Hematopoietic multipotent progenitor cell treated with erythropoietin and hydrocortisone succinate and interleukin-3 and kit ligand, for 6 days (in vitro differentiated cells): ENCODE data around the gene MRGPRF.
"Not testable (repeated sequence)": the region's sequence is repeated elsewhere in the genome, so short reads cannot be mapped to it uniquely, and the experiment has no call there.

Source experiments
- DNase-seq: peaks from one replicate; pipeline ENCODE4 v3.0.0-alpha.2; 2015

Gene MRGPRF

DNA sequence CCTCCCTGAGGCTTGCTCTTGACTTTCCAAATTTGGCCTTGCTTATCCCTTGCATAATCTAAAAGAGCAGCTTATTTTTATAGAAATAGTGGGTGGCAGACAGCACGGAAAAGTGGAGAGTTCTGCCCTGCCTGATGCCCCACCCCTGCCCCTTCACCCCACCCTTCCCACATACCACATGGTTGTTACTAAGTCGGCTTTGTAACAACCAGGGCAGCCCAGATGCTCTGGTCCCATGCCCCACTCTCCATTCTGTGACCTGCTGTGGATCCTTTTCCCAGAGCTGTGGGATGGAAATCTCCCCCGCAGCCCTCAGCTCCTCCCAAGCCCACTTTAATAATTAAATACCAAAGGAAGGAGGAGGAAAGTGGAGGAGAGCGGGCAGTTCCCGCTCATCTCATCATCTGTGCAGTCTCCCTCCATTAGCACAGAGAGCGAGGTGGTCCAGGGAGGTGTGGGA, 10.9 kb downstream of the MRGPRF start:
- DNase-seq: peak; percentile 44

DNA sequence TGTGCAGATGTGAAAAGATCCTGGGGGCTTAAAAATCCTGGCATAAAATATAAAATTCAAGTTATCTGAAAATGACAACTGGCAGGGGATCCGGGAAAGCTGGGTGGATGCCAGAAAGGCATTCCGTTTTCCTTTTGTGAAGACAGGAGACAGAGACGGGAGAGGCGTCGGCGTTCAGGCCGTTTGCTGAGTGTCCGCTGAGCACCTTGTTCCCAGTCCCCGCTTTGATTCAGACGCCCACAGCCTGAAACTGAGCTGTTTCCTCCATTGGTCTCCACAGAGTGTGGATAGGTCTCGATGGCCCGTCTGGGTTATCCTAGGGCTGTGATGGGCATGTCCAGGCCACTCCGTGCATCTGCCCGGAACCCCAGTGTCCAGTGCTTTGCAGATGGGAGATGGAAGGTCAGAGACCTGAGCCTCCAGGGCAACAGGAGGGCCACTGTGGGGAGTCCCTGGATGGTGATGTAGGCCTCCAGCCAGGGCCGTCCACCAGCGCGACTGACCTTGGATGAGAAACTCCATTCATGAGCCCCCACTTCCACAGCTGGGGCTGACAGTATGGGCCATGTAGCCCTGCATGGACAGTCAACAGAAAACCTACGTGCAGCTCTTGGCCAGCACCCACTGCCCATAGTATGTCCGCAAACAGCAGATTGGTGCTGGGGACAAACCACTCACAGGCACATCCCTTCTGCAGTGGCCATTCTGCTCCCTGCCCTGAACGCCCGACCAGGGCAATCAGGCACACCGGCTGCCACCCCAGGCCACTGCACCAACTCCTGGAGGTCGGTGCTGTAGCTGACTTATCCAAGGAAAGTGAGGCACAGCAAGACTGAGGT, 11.6 kb downstream of the MRGPRF start:
- DNase-seq: no peak

DNA sequence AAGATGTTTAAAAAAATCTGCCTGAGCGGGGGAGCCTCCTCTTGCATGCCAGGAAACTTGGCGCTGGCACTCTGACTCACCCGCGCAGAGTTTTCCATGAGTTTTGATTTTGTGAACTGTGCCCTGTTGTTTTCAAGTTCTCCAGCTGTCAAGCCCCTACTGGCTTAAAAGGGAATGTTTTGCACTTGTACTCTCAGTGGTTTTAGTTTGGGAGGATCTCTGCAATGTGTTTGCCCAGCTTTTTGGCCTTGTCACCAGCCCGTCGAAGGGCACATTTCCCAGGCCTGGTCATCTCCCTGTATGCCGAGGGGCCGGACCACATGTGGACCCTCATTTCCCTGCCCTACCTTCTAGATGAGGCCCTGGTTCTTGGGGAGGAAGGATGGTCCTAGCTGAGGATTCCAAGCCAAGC, 12.2 kb downstream of the MRGPRF start:
- peak; percentile 46 for DNase-seq

DNA sequence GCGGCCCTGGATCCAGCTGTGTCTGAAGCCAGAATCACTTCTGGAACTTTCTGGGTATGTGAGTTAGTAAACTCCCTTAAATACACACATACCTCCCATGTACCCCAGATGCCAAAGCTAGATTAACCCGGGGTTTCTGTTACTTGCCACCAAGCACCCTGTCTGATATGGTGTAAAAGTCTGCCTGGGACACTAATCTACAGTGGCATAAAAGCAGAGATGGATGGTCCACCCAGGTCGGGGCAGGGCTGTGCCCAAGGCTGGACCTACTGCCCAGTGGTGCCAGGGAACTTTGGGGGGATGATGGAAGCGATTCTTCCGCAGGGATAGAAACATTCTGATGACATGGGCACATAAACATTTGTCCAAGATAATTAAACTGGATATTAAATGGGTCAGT, 12.7 kb downstream of the MRGPRF start:
- DNase-seq: no peak

DNA sequence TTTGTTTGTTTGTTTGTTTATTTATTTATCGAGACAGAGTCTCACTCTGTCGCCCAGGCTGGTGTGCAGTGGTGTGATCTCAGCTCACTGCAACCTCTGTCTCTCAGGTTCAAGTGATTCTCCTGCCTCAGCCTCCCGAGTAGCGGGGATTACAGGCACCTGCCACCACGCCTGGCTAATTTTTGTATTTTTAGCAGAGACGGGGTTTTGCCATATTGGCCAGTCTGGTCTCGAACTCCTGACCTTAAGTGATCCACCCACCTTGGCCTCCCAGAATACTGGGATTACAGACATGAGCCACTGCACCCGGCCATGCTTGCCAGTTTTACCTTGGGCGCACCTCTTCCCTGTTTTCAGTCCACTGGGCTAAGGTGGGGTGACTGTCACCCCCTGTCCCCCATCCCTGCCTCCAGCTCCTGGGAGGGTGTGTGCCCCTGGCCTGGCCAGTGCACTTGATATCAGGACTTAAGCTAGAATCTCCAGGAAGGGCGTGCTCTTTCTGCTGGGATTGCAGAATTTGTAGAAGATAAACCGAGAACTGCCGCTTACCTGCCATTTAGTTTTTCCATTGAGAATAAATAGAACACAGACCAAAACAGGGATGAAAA, 13.2 kb downstream of the MRGPRF start:
- DNase-seq: not testable (repeated sequence)

DNA sequence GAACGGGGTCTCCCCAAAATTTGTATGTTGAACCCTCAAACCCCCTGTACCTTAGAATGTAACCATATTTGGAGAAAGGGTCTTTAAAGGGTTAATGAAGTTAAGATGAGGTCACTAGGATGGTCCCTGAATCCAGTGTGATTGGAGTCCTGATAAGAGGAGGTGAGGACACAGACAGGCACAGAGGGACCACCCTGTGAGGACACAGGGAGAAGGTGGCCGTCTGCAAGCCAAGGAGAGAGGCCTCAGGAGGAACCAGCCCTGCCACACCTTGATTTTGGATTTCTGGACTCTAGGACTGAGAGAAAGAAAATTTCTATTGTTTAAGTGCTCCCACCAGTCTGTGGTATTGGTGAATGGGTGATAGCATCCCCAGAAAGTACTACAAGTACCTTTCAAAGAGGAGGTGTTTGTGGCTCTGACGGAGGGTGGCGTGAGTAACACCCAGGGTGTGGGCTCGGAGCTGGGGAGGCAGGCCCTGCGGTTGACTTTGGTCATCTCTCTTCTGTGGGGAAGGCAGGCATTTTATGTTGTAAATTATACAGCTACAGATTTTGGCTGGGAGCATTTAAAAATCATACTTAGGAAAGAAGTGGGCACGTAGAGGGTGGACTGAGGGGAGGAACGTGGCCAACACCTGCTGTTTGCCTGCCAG, 13.8 kb downstream of the MRGPRF start:
- DNase-seq: no peak

DNA sequence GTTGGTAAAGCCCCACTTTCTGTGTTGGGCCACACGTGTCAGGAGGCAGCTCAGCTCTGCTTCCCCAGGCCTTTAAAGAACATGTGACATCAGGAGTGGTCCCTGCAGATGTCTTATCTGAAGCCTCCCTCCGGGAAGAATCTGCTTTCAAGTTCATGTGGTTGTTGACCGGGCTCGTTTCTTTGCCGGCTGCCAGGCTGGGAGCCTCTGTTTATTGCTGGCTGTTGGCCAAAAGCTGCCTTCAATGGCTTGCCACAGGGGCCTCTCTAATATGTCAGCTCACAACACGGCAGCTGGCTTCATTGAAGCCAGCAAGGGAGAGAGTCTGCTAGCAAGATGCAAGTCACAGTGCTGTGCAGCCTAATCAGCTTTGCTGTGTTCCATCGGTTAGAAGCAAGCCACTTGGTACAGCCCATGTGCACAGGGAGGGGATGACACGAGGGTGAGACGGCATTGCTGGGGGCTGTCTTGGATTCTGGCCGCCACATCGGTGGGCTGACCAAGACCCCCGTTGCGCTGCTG, 14.6 kb downstream of the MRGPRF start:
- peak; percentile 90 for DNase-seq

DNA sequence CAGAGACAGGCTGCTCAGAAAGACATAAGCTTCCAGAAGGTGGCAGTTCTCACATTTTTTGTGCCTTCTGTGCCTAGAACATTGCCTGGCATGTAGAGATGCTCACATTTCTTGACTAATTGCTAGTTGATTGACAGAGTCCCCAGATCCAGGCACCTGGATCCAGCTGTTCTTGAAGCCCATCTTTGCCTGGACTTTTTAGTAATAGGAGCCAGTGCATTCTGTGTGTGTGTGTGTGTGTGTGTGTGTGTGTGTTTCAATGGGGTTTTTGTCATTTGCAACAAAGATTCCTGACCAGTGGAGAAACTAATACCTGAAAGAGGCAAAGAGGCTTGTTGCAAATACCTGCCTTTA, 15.1 kb downstream of the MRGPRF start:
- no peak for DNase-seq

DNA sequence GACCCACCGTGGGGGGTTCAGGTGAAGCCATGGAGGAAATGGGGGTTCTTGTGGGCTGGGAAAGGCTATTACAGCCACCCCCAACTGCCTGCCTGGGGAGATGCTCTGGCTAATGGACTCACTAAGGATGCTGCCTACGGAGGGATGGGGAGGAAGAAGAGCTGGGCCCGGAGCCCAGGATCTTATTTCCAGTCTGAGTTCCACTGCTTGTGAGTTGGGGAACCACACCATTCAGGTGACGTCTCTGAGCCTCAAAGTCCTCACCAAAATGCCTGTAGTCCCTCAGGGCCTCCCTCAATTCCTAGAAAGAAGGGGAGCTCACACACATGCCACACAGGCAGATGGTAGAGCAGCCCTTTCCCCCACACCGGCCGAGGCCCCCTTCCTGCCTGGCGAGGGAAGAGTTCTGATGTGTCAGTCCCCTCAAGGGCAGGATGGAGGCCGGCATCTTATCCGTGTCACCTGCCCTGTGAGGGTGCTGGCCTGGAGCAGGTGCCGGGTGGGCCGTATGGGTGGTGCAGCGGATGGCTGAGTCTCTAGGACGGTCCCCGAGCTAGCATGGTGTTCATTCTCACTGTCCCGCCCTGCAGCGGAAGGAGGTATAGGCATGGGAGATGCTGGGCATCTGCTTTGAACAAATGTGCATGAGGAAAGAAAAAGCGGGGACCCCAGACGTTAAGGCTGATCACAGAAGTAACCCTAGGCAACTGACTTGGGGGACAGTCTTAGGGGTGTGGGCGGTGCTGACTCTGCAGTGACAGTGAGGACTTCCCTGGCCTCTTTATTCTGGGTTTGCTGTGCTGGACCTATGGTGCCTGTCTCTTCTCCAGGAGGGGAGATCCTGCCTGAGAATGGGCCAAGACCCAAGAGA, 15.7 kb downstream of the MRGPRF start:
- DNase-seq: no peak

DNA sequence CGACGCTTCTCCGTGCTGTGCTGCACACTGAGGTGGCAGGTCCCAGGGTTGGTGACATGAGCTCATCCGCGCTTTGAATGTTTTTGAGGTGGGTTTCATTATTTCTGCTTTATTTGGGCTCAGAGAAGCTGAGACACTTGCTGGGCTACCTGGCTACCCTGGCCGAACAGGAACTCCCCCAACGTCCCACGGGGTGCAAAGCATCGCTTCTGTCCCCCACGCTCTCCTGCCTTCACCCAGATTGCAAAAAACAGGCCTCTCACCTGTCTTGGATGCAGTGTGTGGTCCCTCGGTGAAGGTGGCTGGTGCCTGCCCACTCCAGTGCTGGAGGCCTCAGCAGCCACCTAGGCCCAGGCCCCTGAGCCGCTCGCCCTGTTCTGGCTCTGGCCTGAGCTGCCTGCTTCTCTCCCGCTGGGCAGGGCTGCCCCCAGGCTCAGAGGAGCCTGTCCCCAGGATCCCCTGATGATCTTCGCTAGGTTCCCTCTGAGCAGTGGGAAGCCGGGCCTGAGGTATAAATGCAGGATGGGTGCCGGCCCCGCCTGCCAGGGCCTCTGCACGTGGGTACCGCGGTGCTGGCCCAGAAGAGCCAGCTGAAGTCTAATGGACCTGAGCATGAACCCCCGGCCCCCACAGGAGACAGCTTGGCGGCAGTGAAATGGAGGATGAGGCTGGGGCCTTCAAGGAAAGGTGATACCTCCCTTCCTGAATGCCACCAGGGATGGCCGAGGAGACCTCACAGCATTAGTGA, 16.5 kb downstream of the MRGPRF start:
- no peak for DNase-seq

DNA sequence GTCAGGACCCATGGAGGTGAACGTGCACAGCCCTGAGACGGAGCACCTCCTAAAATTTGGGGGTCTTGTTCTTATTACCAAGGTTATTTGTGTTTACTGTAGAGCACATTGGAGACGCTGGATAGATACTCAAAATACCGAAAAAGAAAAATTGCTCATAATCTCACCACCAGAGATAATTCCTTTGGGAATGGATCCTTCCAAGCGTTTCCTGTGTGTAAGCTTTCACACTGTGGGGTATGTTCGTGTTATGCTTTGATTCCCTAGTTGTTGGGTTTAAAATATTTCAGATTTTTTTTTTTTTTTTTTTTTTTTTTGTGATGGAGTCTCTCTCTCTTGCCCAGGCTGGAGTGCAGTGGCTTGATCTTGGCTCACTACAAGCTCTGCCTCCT, 18.2 kb downstream of the MRGPRF start:
- no peak for DNase-seq

DNA sequence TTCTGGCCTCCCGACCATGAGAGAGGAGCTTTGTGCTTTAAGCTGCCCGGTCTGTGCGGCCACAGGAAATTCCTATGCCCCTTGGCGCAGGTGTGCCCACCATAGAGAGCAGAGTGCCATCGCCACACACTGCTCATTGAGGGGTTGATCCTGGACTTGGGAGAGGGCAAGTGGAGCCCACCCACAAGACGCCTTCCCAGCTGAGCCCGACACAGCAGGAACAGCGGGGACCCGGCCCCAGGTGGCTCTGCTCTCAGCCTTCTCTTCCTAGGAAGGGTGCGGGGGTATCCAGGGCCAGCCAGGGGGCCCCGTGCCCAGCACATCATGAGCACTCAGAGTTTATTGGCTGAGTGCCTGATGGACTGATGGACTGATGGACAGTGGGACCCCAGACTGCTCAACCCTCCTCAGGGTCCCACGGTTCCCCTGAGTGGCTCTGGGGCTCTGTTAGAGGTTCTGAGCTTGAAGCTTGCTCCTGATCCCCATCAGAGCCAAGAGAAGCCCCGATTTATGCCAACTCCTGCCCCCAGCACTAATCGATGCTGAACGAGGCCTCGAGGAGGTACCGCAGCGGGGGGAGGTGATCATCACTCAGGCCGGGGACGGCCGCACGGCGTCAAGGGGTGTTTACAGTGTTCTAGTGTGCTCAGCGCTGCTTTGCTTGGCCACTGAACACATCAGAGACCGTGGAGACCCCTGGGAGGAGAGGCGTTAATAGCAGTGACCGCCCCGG, 18.7 kb downstream of the MRGPRF start:
- DNase-seq: no peak

DNA sequence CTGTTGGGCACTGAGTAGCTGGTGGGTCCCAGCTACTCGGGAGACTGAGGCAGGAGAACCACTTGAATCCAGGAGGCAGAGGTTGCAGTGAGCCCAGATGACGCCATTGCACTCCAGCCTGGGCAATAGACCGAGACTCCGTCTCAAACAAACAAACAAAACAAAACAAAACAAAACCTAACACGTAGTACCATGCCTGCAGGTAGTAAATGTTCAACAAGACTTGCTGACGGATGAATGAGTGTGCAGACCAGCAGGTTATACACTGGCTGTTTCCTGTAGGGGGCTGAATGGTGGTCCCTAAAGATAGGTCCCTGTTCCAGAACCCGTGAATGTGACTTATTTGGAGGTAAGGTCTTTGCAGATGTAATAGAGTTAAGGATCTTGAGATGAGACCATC, 19.5 kb downstream of the MRGPRF start:
- DNase-seq: no peak

DNA sequence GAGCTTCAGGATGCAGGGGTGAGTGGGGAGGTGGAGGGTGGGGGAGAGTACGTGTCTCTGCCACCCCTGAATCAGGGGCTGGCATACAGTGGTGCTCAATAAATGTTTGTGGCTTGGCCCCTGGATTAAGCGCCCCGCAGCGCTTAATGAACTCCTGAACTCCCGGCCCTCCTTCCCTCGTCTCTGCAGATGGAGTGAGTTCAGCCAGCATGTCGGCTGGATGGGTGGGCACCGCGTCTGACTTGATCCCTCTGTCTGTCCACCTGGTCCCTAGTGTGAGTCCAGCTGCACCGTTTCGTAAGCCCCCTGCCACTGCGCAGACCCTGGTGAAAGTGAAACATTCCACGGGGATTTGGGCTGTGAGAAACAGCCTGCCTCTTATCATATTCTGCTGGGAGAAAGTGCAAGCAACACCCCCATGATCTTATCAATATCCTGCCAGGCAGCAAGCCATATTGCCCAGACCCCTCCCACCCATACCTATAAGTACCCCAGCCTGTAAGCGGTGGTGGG, 20.2 kb downstream of the MRGPRF start:
- DNase-seq: no peak

DNA sequence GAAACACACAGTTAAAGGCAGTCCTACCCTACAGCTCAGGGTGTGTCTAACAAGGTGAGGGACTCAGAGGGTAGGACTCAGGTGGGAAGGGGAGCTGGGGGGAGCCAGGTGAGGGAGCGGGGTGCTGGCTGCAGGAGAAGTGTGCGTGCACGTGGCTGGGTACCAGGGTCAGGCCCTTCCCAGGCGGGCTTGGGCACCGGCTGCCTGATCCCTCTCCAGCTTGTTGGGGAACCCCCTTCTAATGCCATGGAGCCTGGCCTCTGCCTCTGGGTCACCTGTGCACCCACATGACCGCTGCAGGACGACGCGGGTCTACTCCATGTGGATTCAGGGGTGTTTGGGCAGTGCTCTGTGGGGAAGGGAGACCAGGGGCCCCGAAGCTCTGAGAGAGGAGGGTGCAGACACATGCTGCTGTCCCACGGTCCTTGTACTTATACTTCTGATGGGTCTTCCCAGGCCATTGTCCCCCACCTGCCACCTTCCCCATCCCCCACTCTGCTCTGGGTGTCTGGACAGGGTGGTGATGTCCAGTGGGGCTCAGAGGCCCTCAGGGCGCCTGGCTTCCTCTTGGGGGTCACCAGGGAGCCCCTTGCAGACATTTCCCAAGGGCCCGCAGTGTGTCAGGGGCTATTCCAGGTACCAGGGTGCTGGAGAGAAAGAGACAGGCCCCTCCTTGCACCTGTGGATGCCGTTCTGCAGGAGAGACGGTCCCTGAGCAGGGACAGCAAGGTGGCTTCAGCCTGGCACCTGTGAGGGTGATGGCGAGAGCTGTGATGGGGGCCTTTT, 21.9 kb downstream of the MRGPRF start:
- no peak for DNase-seq

DNA sequence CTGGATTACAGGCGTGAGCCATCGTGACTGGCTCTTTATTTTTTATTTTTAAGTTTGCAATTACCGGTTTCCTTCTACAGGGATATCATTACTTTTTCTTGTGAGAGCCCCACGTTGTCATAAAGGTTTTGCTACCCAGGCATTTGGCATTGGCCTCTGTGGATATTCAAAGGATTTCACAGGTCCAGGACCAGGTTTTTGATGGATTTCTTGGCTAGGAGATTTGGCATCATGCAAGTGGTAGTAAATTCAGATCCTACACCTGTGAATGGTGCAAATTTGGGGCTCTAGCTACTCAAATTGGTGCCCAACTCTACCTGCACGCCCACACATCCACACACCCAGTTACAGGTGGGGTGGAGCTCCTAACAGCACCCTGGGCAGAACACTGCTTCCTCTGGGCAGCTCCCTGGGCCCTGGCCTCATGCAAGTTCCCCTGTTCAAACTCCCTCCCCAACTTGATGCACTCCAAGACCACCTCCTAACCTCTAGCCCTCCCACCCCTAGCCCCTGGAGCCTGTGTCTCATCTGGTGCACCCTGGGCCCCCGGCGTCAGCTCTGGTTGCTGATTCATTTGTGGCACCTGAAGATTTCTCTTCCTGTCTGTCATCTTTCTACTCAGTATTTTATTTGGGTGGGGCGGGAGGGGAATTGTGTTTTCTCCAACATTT, 23.0 kb downstream of the MRGPRF start:
- no peak for DNase-seq

DNA sequence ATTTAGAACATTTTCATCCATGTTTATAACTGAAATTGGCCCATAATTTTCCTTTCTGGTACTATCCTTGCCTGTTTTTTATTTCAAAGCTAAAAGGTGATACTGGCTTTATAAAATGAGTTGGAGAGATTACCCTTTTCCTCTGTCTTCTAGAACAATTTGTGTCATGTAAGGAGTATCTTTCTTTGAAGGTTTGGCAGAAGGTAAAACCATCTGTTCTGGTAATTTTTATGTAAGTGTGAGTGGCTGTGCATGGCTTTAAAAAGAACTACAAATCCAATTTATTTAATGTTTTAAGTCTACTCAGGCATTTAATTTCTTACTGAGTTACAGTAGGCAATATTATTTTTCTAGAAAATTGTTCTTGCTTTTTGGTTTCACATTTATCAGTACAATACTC, 24.6 kb downstream of the MRGPRF start:
- no peak for DNase-seq

DNA sequence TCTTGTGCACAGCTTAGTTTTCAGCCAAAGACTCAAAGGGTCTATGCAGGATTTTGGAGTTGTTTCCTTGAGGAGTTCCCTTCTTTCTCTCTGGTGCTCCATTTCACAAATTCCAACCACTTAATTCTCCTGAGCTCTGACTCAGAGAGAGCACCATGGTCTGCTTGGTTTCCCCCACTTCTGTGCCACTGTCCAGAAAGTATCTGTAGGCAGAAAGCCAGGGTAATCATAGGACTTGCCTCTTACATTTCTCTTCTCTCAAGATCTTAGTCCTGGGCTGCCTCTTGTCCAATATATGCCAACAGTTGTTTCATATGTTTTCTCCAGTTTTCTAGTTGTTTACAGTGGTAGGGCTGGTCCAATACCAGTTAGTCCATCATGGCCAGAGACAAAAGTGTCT, 25.8 kb downstream of the MRGPRF start:
- no peak for DNase-seq

DNA sequence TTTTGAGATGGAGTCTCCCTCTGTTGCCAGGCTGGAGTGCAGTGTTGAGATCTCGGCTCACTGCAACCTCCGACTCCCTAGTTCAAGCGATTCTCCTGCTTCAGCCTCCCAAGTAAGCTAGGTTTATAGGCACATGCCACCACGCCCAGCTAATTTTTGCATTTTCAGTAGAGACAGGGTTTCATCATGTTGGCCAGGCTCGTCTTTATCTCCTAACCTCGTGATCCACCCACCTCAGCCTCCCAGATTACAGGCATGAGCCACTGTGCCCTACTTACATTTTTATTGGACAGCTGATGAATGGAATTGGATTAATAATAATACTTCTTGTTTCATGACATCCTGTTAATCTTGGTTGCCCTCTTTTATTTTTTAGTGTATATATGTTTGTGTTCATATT, 29.2 kb downstream of the MRGPRF start:
- peak; percentile 55 for DNase-seq

DNA sequence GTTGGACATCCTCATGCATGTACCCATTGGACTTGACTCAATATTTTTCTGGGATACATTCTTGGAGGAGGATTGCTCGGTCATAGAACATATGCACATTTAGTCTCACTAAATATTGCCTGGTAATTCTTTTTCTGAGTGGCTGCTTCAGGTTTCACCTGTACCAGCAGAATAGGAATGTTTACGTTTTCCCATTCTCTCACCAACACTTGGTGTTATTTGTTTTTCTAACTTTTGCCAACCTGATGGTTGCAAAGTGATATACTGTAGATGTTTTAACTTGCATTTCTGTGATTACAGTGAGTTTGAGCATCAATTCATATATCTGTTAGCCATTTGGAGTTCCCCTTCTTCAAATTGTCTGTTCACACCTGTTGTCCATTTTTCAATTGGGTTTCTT, 30.9 kb downstream of the MRGPRF start:
- no peak for DNase-seq
